Thyroid gland (tissue), 4 donors: ENCODE results near the gene FASTKD1. TPM values are rescaled to one million over a fixed set of nuclear protein-coding genes. Genes with fewer than 3 reads are reported as not detected.
"Not testable (repeated sequence)": the region's sequence is repeated elsewhere in the genome, so short reads cannot be mapped to it uniquely, and the experiment has no call there.

ENCODE experiments used
- DNase-seq, 2 donors: peaks; one replicate each; pipeline ENCODE4 v3.0.0-alpha.2; 2019
- H3K27ac ChIP-seq, 3 donors: fragments of 200-600 bp; sonication (generic); 1 replicate in 2 of 3; 2 replicates in 1 of 3; pipeline ENCODE4 v1.5.1; 2016 to 2019; ENCODE audit warnings: mild to moderate bottlenecking in 1 of 3, moderate library complexity in 1 of 3
- H3K27me3 ChIP-seq: fragments of 200-600 bp; sonication (generic); one replicate; pipeline ENCODE4 v1.5.1; 2019
- H3K36me3 ChIP-seq, 2 donors: fragments of 200-600 bp; sonication (generic); one replicate each; pipeline ENCODE4 v1.5.1; 2016 to 2019
- H3K4me1 ChIP-seq, 2 donors: fragments of 200-600 bp; sonication (generic); one replicate each; pipeline ENCODE4 v1.5.1; 2017 to 2019
- H3K4me3 ChIP-seq, 3 donors: fragments of 200-600 bp; sonication (generic); replicated peaks in 1 of 3; 1 replicate in 2 of 3; 2 replicates in 1 of 3; pipeline ENCODE4 v1.5.1; 2016; ENCODE audit warnings: mild to moderate bottlenecking in 1 of 3
- H3K9me3 ChIP-seq: fragments of 200-600 bp; sonication (generic); one replicate; pipeline ENCODE4 v1.5.1; 2017
- CTCF ChIP-seq, 6 experiments: fragments of 200-600 bp in 3 of 6; fragments of 450-650 bp in 3 of 6; sonication (generic) in 3 of 6; IDR thresholded peaks; one replicate each; pipeline ENCODE4 v1.5.1; 2016 to 2019; ENCODE audit warnings: antibody characterized with exemption in 6 of 6, mild to moderate bottlenecking in 2 of 6, inconsistent platforms in 1 of 6, moderate library complexity in 1 of 6
- POLR2A ChIP-seq, 2 donors: fragments of 450-650 bp; IDR thresholded peaks; one replicate each; pipeline ENCODE4 v1.6.1; 2017; ENCODE audit warnings: antibody characterized with exemption in 2 of 2, mild to moderate bottlenecking in 2 of 2, moderate library complexity in 1 of 2
- WGBS, 2 donors: methylation state at CpG; one replicate each; pipeline ENCODE4 v1.1.5; 2017; 5-methylcytosine and 5-hydroxymethylcytosine counted together
- intact Hi-C: fragments of 100-400 bp; cut with DNase I; formaldehyde crosslinking; loops from one replicate; pipeline ENCODE4 v1.15.1; 2023
- total RNA-seq, 4 donors: library from RNA; depleted of rRNA; stranded (reverse); fragments of >200 nt; gene quantifications; one replicate each; pipeline ENCODE4 v1.2.3, GENCODE V29; 2016

The FASTKD1 gene
- total RNA-seq, 4 donors from 2014 or later = 32.8 to 45.3 (median 34.3) TPM

- no peak for DNase-seq
- Histone ChIP-seq H3K36me3 (peaks cover 37 to 54% of the 10 kb centered on the region in 2 donors), H3K9me3 (no peaks in the 10 kb centered on the region), H3K4me3 (no peak overlapping the region), H3K4me1 (no peaks in the 10 kb centered on the region), H3K27ac (no peak overlapping the region), H3K27me3 (no peaks in the 10 kb centered on the region)
- intact Hi-C loops = no loop called here
- WGBS, 2 donors = 84 to 98% methylated on average over 2 of the region's 2 CpGs
- TF ChIP-seq POLR2A (IDR thresholded peaks at IDR 0.05) (no peak), CTCF (IDR thresholded peaks at IDR 0.05) (no peak)
Observed at GRCh38 chr2:169613876-169614275, 40.2 kb upstream of the FASTKD1 start.

- Histone ChIP-seq H3K27ac (no peak overlapping the region), H3K4me1 (no peaks in the 10 kb centered on the region), H3K4me3 (no peak overlapping the region), H3K27me3 (no peaks in the 10 kb centered on the region), H3K9me3 (no peaks in the 10 kb centered on the region), H3K36me3 (peaks cover 43 to 48% of the 10 kb centered on the region in 2 donors)
- intact Hi-C loops = no loop called here
- DNase-seq = no peak
- TF ChIP-seq POLR2A (IDR thresholded peaks at IDR 0.05) = no peak
- TF ChIP-seq CTCF (IDR thresholded peaks at IDR 0.05) = no peak
- WGBS, 2 donors = 86 to 89% methylated on average over 2 of the region's 2 CpGs
Observed at GRCh38 chr2:169609264-169609663, 35.6 kb upstream of the FASTKD1 start.

GRCh38 chr2:169599568-169599967 is 25.9 kb upstream of the FASTKD1 start:
- Histone ChIP-seq H3K4me1 (no peaks in the 10 kb centered on the region), H3K9me3 (no peaks in the 10 kb centered on the region), H3K27ac (no peak overlapping the region), H3K36me3 (peaks cover 0 to 3% of the 10 kb centered on the region in 2 donors), H3K27me3 (no peaks in the 10 kb centered on the region), H3K4me3 (no peak overlapping the region)
- TF ChIP-seq POLR2A (IDR thresholded peaks at IDR 0.05) = no peak
- no peak for TF ChIP-seq CTCF (IDR thresholded peaks at IDR 0.05)
- intact Hi-C loops = no loop called here
- DNase-seq = no peak

GRCh38 chr2:169598982-169599381 is 25.3 kb upstream of the FASTKD1 start:
- Histone ChIP-seq H3K36me3 (no peaks in the 10 kb centered on the region), H3K4me3 (no peak overlapping the region), H3K27me3 (no peaks in the 10 kb centered on the region), H3K4me1 (no peaks in the 10 kb centered on the region), H3K9me3 (no peaks in the 10 kb centered on the region), H3K27ac (no peak overlapping the region)
- DNase-seq = no peak
- WGBS, 2 donors = 95 to 97% methylated on average over 2 of the region's 2 CpGs
- intact Hi-C loops = no loop called here
- TF ChIP-seq POLR2A (IDR thresholded peaks at IDR 0.05) (no peak), CTCF (IDR thresholded peaks at IDR 0.05) (no peak)

GRCh38 chr2:169596546-169596945 is 22.9 kb upstream of the FASTKD1 start:
- H3K27me3 ChIP-seq, H3K9me3 ChIP-seq, H3K27ac ChIP-seq, H3K4me3 ChIP-seq, DNase-seq, H3K4me1 ChIP-seq, H3K36me3 ChIP-seq, intact Hi-C loops: not testable (repeated sequence)
- 83 to 99% methylated on average over 7 of the region's 7 CpGs for WGBS, 2 donors

- DNase-seq = no peak
- Histone ChIP-seq H3K27ac (no peak overlapping the region), H3K36me3 (no peaks in the 10 kb centered on the region), H3K4me1 (peaks cover 8 to 13% of the 10 kb centered on the region in 2 donors), H3K9me3 (no peaks in the 10 kb centered on the region), H3K4me3 (no peak overlapping the region), H3K27me3 (no peaks in the 10 kb centered on the region)
- TF ChIP-seq CTCF (IDR thresholded peaks at IDR 0.05) (no peak), POLR2A (IDR thresholded peaks at IDR 0.05) (no peak)
- WGBS, 2 donors = 86% methylated on average over 8 of the region's 8 CpGs
- intact Hi-C loops = no loop called here
Observed at GRCh38 chr2:169590804-169591203, 17.1 kb upstream of the FASTKD1 start.
